HG03520 (cell line): ENCODE data around the gene OR2T6.
"Not testable (repeated sequence)": the region's sequence is repeated elsewhere in the genome, so short reads cannot be mapped to it uniquely, and the experiment has no call there.

Experiments used
- ATAC-seq: cut with Tn5 transposase; IDR thresholded peaks from one replicate; pipeline ENCODE4 v1.9.1; 2021; ENCODE audit warnings: mild to moderate bottlenecking, moderate library complexity; ENCODE audit not compliant: unreplicated experiment

OR2T6 gene

GRCh38 chr1:248432201-248432600, 56.7 kb downstream of the OR2T6 start:
- not testable (repeated sequence) for ATAC-seq

- not testable (repeated sequence) for ATAC-seq
Observed at GRCh38 chr1:248433811-248434415, 58.4 kb downstream of the OR2T6 start.

GRCh38 chr1:248434913-248435312, 59.4 kb downstream of the OR2T6 start:
- ATAC-seq = not testable (repeated sequence)

GRCh38 chr1:248436303-248436702, 60.8 kb downstream of the OR2T6 start:
- ATAC-seq = peak; percentile 65

GRCh38 chr1:248438668-248439067, 63.1 kb downstream of the OR2T6 start:
- not testable (repeated sequence) for ATAC-seq

- ATAC-seq = not testable (repeated sequence)
Observed at GRCh38 chr1:248439283-248439682, 63.7 kb downstream of the OR2T6 start.
